AG09319 (cell line): ENCODE results near the gene LYRM4.

Experiments used
- DNase-seq: peaks from one replicate; pipeline ENCODE4 v3.0.0-alpha.2; 2010; ENCODE audit warnings: low read depth; ENCODE audit errors: extremely low read depth
- TF ChIP-seq, protein P1 (sequence below): IDR thresholded peaks from 2 replicates; pipeline ENCODE4 v1.5.1; 2011; ENCODE audit warnings: low read depth, mild to moderate bottlenecking, inconsistent platforms, low read length, moderate library complexity

LYRM4 gene

GRCh38 chr6:5059036-5059896 lies 201.5 kb downstream of the LYRM4 start:
- TF ChIP-seq, protein P1, sequence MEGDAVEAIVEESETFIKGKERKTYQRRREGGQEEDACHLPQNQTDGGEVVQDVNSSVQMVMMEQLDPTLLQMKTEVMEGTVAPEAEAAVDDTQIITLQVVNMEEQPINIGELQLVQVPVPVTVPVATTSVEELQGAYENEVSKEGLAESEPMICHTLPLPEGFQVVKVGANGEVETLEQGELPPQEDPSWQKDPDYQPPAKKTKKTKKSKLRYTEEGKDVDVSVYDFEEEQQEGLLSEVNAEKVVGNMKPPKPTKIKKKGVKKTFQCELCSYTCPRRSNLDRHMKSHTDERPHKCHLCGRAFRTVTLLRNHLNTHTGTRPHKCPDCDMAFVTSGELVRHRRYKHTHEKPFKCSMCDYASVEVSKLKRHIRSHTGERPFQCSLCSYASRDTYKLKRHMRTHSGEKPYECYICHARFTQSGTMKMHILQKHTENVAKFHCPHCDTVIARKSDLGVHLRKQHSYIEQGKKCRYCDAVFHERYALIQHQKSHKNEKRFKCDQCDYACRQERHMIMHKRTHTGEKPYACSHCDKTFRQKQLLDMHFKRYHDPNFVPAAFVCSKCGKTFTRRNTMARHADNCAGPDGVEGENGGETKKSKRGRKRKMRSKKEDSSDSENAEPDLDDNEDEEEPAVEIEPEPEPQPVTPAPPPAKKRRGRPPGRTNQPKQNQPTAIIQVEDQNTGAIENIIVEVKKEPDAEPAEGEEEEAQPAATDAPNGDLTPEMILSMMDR = no peak
- DNase-seq = no peak
